ENCODE measurements around the gene MAGEA12. TPM values are rescaled to one million over a fixed set of nuclear protein-coding genes. Genes with fewer than 3 reads are reported as not detected.
A peak's percentile ranks its signal among the peaks of the same experiment; 100 is the strongest.
"Not testable (repeated sequence)": the region's sequence is repeated elsewhere in the genome, so short reads cannot be mapped to it uniquely, and the experiment has no call there.

The MAGEA12 gene, protein sequence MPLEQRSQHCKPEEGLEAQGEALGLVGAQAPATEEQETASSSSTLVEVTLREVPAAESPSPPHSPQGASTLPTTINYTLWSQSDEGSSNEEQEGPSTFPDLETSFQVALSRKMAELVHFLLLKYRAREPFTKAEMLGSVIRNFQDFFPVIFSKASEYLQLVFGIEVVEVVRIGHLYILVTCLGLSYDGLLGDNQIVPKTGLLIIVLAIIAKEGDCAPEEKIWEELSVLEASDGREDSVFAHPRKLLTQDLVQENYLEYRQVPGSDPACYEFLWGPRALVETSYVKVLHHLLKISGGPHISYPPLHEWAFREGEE
- total RNA-seq (not detected), polyA plus RNA-seq (not detected)
- long read RNA-seq, donor 1: 0 reads
- long read RNA-seq, donor 2: 0 reads

DNA sequence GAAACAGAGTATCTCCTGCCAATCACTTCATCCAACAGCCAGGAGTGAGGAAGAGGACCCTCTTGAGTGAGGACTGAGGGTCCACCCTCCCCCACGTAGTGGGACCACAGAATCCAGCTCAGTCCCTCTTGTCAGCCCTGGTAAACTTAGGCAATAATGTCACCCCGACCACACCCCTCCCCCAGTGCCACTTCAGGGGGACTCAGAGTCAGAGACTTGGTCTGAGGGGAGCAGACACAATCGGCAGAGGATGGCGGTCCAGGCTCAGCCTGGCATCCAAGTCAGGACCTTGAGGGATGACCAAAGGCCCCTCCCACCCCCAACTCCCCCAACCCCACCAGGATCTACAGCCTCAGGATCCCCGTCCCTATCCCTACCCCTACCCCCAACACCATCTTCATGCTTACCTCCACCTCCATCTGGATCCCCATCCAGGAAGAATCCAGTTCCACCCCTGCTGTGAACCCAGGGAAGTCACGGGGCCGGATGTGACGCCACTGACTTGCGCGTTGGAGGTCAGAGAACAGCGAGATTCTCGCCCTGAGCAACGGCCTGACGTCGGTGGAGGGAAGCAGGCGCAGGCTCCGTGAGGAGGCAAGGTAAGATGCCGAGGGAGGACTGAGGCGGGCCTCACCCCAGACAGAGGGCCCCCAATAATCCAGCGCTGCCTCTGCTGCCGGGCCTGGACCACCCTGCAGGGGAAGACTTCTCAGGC is at the start of gene MAGEA12, which contains the start of gene CSAG1:
Gene MAGEA12, plus strand, starts transcription at position 497 of the 715 bp plus-strand sequence. CDS start 2,405 bp downstream, outside the sequence.
Gene CSAG1, minus strand, starts transcription at position 461 of the 715 bp plus-strand sequence. CDS start 1,261 bp downstream, outside the sequence.
- no peak for ATAC-seq (ENCODE audit: low FRiP score)
- no peaks in the 10 kb centered on the region for H3K36me3 ChIP-seq (ENCODE audit: control insufficient read depth in 1 of 2, insufficient read depth in 2 of 2, low read length in 1 of 2)
- H3K27ac ChIP-seq (ENCODE audit: low read depth in 1 of 2, low read length in 2 of 2): no peak within 1 kb of the TSS
- no peaks in the 10 kb centered on the region for H3K27me3 ChIP-seq (ENCODE audit: control insufficient read depth in 1 of 2, insufficient read depth in 2 of 2, low read length in 1 of 2)
- no peak within 1 kb of the TSS for H3K4me3 ChIP-seq (ENCODE audit: low read length in 2 of 2)
- H3K9me3 ChIP-seq (ENCODE audit: control insufficient read depth, low read length): no peaks in the 10 kb centered on the region
- WGBS, 2 donors: 87 to 92% methylated on average over 16 to 20 of the region's 21 CpGs
- DNase-seq: peak in 1 of 2 donors; percentile 69
- intact Hi-C loops (cut with DNase I): no loop called here
- no peaks in the 10 kb centered on the region for H3K4me1 ChIP-seq (ENCODE audit: control insufficient read depth in 1 of 2, insufficient read depth in 2 of 2, low read length in 2 of 2)

DNA sequence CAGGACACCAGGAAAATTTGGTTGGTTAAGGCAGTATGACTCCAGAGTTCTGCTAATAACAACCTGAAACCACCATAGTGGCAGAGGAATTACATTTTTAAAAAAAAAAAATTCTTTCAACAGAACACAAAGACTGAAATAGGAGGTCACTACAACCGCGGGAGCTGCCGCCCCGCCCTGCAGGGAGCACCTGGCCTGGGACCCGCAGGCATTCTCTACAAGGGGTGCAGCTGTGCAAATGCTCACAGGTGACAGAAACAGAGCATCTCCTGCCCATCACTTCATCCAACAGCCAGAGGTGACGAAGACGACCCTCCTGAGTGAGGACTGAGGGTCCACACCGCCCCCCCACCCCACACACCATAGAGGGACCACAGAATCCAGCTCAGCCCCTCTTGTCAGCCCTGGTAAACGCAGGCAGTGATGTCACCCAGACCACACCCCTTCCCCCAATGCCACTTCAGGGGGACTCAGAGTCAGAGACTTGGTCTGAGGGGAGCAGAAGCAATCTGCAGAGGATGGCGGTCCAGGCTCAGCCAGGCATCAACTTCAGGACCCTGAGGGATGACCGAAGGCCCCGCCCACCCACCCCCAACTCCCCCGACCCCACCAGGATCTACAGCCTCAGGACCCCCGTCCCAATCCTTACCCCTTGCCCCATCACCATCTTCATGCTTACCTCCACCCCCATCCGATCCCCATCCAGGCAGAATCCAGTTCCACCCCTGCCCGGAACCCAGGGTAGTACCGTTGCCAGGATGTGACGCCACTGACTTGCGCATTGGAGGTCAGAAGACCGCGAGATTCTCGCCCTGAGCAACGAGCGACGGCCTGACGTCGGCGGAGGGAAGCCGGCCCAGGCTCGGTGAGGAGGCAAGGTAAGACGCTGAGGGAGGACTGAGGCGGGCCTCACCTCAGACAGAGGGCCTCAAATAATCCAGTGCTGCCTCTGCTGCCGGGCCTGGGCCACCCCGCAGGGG is 35.3 kb upstream of the MAGEA12 start, which contains the start of gene MAGEA3:
Gene MAGEA3, plus strand, starts transcription at position 843 of the 980 bp plus-strand sequence. CDS start 2,039 bp downstream, outside the sequence.
- ATAC-seq (ENCODE audit: low FRiP score); intact Hi-C loops (cut with DNase I): not testable (repeated sequence)
- WGBS, 2 donors: 69 to 85% methylated on average over 5 to 7 of the region's 34 CpGs

DNA sequence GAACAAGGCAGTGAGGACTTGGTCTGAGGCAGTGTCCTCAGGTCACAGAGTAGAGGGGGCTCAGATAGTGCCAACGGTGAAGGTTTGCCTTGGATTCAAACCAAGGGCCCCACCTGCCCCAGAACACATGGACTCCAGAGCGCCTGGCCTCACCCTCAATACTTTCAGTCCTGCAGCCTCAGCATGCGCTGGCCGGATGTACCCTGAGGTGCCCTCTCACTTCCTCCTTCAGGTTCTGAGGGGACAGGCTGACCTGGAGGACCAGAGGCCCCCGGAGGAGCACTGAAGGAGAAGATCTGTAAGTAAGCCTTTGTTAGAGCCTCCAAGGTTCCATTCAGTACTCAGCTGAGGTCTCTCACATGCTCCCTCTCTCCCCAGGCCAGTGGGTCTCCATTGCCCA is 33.2 kb upstream of the MAGEA12 start:
- H3K4me3 ChIP-seq (ENCODE audit: low read length in 2 of 2); H3K36me3 ChIP-seq (ENCODE audit: control insufficient read depth in 1 of 2, insufficient read depth in 2 of 2, low read length in 1 of 2); intact Hi-C loops (cut with DNase I); ATAC-seq (ENCODE audit: low FRiP score); H3K27me3 ChIP-seq (ENCODE audit: control insufficient read depth in 1 of 2, insufficient read depth in 2 of 2, low read length in 1 of 2); H3K9me3 ChIP-seq (ENCODE audit: control insufficient read depth, low read length); H3K4me1 ChIP-seq (ENCODE audit: control insufficient read depth in 1 of 2, insufficient read depth in 2 of 2, low read length in 2 of 2); H3K27ac ChIP-seq (ENCODE audit: low read depth in 1 of 2, low read length in 2 of 2): not testable (repeated sequence)
- DNase-seq: peak; percentile 22 to 59
- WGBS, 2 donors: 87 to 98% methylated on average over 4 of the region's 5 CpGs

More for the DNA sequence above, 35.3 kb upstream of the MAGEA12 start, which contains the start of gene MAGEA3:
- H3K4me3 ChIP-seq (ENCODE audit: low read length in 2 of 2); H3K36me3 ChIP-seq (ENCODE audit: control insufficient read depth in 1 of 2, insufficient read depth in 2 of 2, low read length in 1 of 2); H3K4me1 ChIP-seq (ENCODE audit: control insufficient read depth in 1 of 2, insufficient read depth in 2 of 2, low read length in 2 of 2); DNase-seq; H3K27ac ChIP-seq (ENCODE audit: low read depth in 1 of 2, low read length in 2 of 2); H3K27me3 ChIP-seq (ENCODE audit: control insufficient read depth in 1 of 2, insufficient read depth in 2 of 2, low read length in 1 of 2); H3K9me3 ChIP-seq (ENCODE audit: control insufficient read depth, low read length): not testable (repeated sequence)

DNA sequence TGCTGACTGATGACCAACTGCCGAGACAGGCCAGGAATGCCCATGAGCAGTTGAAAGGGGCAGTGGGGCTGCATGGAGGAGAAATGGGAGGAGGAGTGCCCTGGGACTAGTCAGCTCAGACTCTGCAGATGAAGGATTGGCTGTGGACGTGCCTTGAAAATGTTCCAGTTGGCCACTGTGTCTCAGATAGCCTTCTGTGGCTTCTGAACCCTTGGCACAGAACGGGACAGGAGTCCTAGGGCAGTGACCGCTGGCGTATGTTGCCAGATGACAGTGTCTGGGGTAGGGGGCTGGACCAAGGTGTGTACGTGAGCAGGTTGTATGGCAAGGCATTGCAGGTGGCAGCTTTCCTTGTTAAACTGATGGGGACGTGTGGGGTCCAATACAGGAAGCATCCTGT is 27.1 kb upstream of the MAGEA12 start:
- H3K4me1 ChIP-seq (ENCODE audit: control insufficient read depth in 1 of 2, insufficient read depth in 2 of 2, low read length in 2 of 2); H3K4me3 ChIP-seq (ENCODE audit: low read length in 2 of 2); DNase-seq; H3K27ac ChIP-seq (ENCODE audit: low read depth in 1 of 2, low read length in 2 of 2); ATAC-seq (ENCODE audit: low FRiP score); H3K27me3 ChIP-seq (ENCODE audit: control insufficient read depth in 1 of 2, insufficient read depth in 2 of 2, low read length in 1 of 2); H3K9me3 ChIP-seq (ENCODE audit: control insufficient read depth, low read length); H3K36me3 ChIP-seq (ENCODE audit: control insufficient read depth in 1 of 2, insufficient read depth in 2 of 2, low read length in 1 of 2); intact Hi-C loops (cut with DNase I): not testable (repeated sequence)
- WGBS, 2 donors: 72 to 88% methylated on average over 3 to 4 of the region's 7 CpGs

DNA sequence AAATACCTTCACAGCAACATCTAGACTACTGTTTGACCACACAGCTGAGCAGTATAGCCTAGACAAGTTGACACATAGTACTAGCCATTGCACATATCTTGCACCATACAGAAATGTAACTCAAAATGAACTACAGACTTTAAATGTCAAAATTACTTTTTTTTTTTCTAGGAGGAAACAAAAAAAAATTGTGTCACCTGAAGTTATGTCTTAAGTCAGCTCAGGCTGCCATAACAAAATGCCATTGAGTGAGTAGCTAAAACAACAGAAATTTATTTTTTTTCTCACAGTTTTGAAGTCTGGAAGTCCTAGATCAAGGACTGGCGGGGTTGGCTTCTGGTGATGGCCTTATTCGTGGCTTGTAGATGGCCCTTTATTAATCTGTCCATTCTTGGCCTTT is 24.4 kb upstream of the MAGEA12 start, which contains the start of gene CSAG2:
Gene CSAG2, minus strand, starts transcription at position 101 of the 400 bp plus-strand sequence. CDS start 161 bp downstream, outside the sequence.
- H3K4me3 ChIP-seq (ENCODE audit: low read length in 2 of 2); DNase-seq; H3K9me3 ChIP-seq (ENCODE audit: control insufficient read depth, low read length); intact Hi-C loops (cut with DNase I); H3K27me3 ChIP-seq (ENCODE audit: control insufficient read depth in 1 of 2, insufficient read depth in 2 of 2, low read length in 1 of 2); H3K4me1 ChIP-seq (ENCODE audit: control insufficient read depth in 1 of 2, insufficient read depth in 2 of 2, low read length in 2 of 2); ATAC-seq (ENCODE audit: low FRiP score); H3K36me3 ChIP-seq (ENCODE audit: control insufficient read depth in 1 of 2, insufficient read depth in 2 of 2, low read length in 1 of 2); H3K27ac ChIP-seq (ENCODE audit: low read depth in 1 of 2, low read length in 2 of 2): not testable (repeated sequence)
- WGBS, 2 donors: no CpG with 5 or more reads among the region's 2 CpGs

DNA sequence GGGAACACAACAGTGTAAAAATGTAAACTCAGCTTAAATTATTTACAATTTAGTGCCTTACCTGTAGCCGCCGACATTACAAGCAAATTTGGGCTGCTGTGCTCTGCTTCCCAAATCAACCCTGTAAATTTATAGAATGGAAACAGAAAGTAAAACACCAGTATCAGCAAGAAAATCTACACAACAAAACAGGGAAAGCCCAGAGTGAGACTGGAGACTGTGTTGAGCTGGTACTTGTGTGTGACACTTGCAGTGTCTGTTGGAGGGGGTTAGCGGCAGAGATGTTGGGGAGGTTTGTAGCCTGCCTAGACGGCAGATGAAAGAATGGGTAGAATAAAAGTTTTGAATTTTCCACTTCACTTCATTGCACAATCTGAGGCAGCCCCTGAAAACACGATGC is 20.4 kb upstream of the MAGEA12 start:
- DNase-seq; intact Hi-C loops (cut with DNase I): not testable (repeated sequence)

DNA sequence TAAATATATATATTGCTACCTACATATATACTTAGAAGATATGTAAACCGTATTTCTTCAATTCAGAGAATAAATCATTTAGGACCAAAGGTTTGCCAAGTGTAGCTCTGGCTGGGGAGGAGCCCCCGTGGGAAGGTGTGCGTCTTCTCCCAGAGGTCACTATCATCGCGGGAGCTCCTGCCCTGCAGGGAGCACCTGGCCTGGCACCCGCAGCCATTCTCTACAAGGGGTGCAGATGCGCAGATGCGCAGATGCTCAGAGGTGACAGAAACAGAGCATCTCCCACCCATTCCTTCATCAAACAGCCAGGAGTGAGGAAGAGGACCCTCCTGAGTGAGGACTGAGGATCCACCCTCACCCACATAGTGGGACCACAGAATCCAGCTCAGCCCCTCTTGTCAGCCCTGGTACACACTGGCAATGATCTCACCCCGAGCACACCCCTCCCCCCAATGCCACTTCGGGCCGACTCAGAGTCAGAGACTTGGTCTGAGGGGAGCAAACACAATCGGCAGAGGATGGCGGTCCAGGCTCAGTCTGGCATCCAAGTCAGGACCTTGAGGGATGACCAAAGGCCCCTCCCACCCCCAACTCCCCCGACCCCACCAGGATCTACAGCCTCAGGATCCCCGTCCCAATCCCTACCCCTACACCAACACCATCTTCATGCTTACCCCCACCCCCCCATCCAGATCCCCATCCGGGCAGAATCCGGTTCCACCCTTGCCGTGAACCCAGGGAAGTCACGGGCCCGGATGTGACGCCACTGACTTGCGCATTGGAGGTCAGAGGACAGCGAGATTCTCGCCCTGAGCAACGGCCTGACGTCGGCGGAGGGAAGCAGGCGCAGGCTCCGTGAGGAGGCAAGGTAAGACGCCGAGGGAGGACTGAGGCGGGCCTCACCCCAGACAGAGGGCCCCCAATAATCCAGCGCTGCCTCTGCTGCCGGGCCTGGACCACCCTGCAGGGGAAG is 19.5 kb upstream of the MAGEA12 start, which contains the start of gene MAGEA2B:
Gene MAGEA2B, plus strand, starts transcription at position 814 of the 973 bp plus-strand sequence. CDS start 2,479 bp downstream, outside the sequence.
- DNase-seq; intact Hi-C loops (cut with DNase I); H3K27ac ChIP-seq (ENCODE audit: low read depth in 1 of 2, low read length in 2 of 2); H3K4me3 ChIP-seq (ENCODE audit: low read length in 2 of 2); H3K36me3 ChIP-seq (ENCODE audit: control insufficient read depth in 1 of 2, insufficient read depth in 2 of 2, low read length in 1 of 2); H3K9me3 ChIP-seq (ENCODE audit: control insufficient read depth, low read length); H3K27me3 ChIP-seq (ENCODE audit: control insufficient read depth in 1 of 2, insufficient read depth in 2 of 2, low read length in 1 of 2); ATAC-seq (ENCODE audit: low FRiP score); H3K4me1 ChIP-seq (ENCODE audit: control insufficient read depth in 1 of 2, insufficient read depth in 2 of 2, low read length in 2 of 2): not testable (repeated sequence)
- WGBS, 2 donors: no CpG with 5 or more reads among the region's 35 CpGs

More for the DNA sequence above, 20.4 kb upstream of the MAGEA12 start:
- not testable (repeated sequence) for H3K27me3 ChIP-seq (ENCODE audit: control insufficient read depth in 1 of 2, insufficient read depth in 2 of 2, low read length in 1 of 2); H3K4me1 ChIP-seq (ENCODE audit: control insufficient read depth in 1 of 2, insufficient read depth in 2 of 2, low read length in 2 of 2); ATAC-seq (ENCODE audit: low FRiP score); H3K9me3 ChIP-seq (ENCODE audit: control insufficient read depth, low read length); H3K36me3 ChIP-seq (ENCODE audit: control insufficient read depth in 1 of 2, insufficient read depth in 2 of 2, low read length in 1 of 2); H3K27ac ChIP-seq (ENCODE audit: low read depth in 1 of 2, low read length in 2 of 2); H3K4me3 ChIP-seq (ENCODE audit: low read length in 2 of 2)
- no CpG with 5 or more reads among the region's 5 CpGs for WGBS, 2 donors

Data from aorta (tissue), 5 donors.